ENCODE results near the gene PTPN6. TPM values are rescaled to one million over a fixed set of nuclear protein-coding genes. Genes with fewer than 3 reads are reported as not detected.

The PTPN6 gene
- total RNA-seq, 1 experiment from 2014 or later = 19.8 TPM

- Histone ChIP-seq H3K9me3 (ENCODE audit: control insufficient read depth, low read depth, low read length) (no peaks in the 10 kb centered on the region), H3K9ac (ENCODE audit: extremely low read depth, insufficient read length, low read length) (no peak overlapping the region), H3T11ph (ENCODE audit: low read length) (no peak overlapping the region), H3K79me2 (ENCODE audit: insufficient read depth, low read length) (no peaks in the 10 kb centered on the region), H2AK5ac (ENCODE audit: insufficient read length, low read length) (no peak overlapping the region), H2BK5ac (ENCODE audit: insufficient read length, low read length) (no peak overlapping the region), H4K8ac (replicated peaks; ENCODE audit: insufficient read length, low read depth, low read length) (no peak overlapping the region), H4K20me1 (ENCODE audit: control insufficient read depth, insufficient read depth, insufficient read length) (no peaks in the 10 kb centered on the region), H4K5ac (ENCODE audit: insufficient read length, low read depth, low read length) (no peak overlapping the region), H2AFZ (ENCODE audit: low read length) (no peak overlapping the region), H2BK120ac (ENCODE audit: low read depth, low read length, poor library complexity, severe bottlenecking) (no peak overlapping the region), H3K23ac (ENCODE audit: insufficient read length, low read depth, low read length) (no peak overlapping the region), H3K14ac (ENCODE audit: insufficient read depth, low read length) (no peak overlapping the region), H3K4me1 (ENCODE audit: insufficient read depth, low read length) (0 out of 2 replicates have a peak, but pooled peaks cover 4% of the 10 kb centered on the region), H3K4ac (ENCODE audit: low read depth, low read length) (no peak overlapping the region), H3K23me2 (ENCODE audit: insufficient read length, low read depth, low read length, poor library complexity, severe bottlenecking) (peaks cover 20% of the 10 kb centered on the region), H3K56ac (ENCODE audit: insufficient read length, low read depth, low read length) (no peak overlapping the region), H2BK12ac (ENCODE audit: insufficient read length, low read depth, low read length) (no peak overlapping the region), H3K4me2 (ENCODE audit: insufficient read depth, insufficient read length, low read length) (no peak overlapping the region), H4K91ac (ENCODE audit: insufficient read length, low read depth, low read length) (no peak overlapping the region), H2BK15ac (ENCODE audit: low read depth, low read length) (no peak overlapping the region), H3K18ac (ENCODE audit: insufficient read length, low read depth, low read length) (no peak overlapping the region), H3K27ac (ENCODE audit: insufficient read length, low read depth, low read length) (no peak overlapping the region), H3K27me3 (ENCODE audit: insufficient read depth, low read length) (no peaks in the 10 kb centered on the region), H2BK20ac (ENCODE audit: low read depth, low read length, poor library complexity, severe bottlenecking) (no peak overlapping the region), H3K79me1 (ENCODE audit: insufficient read depth, low read depth, low read length, poor library complexity, severe bottlenecking) (no peaks in the 10 kb centered on the region)
- no peak for DNase-seq
- peaks cover 2% of the 10 kb centered on the region; the same call in 1 of the 2 replicates for H3K27me3 Mint-ChIP-seq (ENCODE audit: low read depth)
- peaks cover 15 to 48% (median 30%) of the 10 kb centered on the region in 3 experiments for H3K36me3 Mint-ChIP-seq (ENCODE audit: insufficient read depth in 1 of 3, low read depth in 3 of 3)
- peak overlapping the region; percentile 24 to 69 for H3K4me3 Mint-ChIP-seq
- WGBS (ENCODE audit: extremely low coverage, insufficient read length, low lambda C conversion rate) = no CpG with 5 or more reads among the region's 11 CpGs
- H3K27ac Mint-ChIP-seq = peak overlapping the region; percentile 98 to 100 (median 100); a peak in 6 of 7 replicates
- no peak for TF ChIP-seq CTCF (conservative IDR thresholded peaks at IDR 0.05)
- no peaks in the 10 kb centered on the region; a peak in 2 of 5 replicates for H3K9me3 Mint-ChIP-seq
- H3K4me1 Mint-ChIP-seq = peaks cover 39 to 49% of the 10 kb centered on the region in 2 experiments
Observed at GRCh38 chr12:6942331-6942665, 8.9 kb upstream of the PTPN6 start.

All from H9 (cell line).